Ishikawa (cell line): ENCODE data around the gene EHMT2.

Experiments used
- EP300 ChIP-seq: IDR thresholded peaks from 2 replicates; pipeline ENCODE4 v1.6.1; 2012; ENCODE audit warnings: borderline replicate concordance
- FOXM1 ChIP-seq: IDR thresholded peaks from 2 replicates; pipeline ENCODE4 v1.6.1; 2012; ENCODE audit warnings: low read depth, borderline replicate concordance
- TAF1 ChIP-seq: IDR thresholded peaks from 2 replicates; pipeline ENCODE4 v1.6.1; 2012; ENCODE audit warnings: low read depth, mild to moderate bottlenecking
- TCF12 ChIP-seq: IDR thresholded peaks from 2 replicates; pipeline ENCODE4 v1.6.1; 2012; ENCODE audit warnings: low read depth
- TF ChIP-seq, protein P1 (sequence below): IDR thresholded peaks from 2 replicates; pipeline ENCODE4 v1.6.1; 2012
- TF ChIP-seq, protein P2 (sequence below): IDR thresholded peaks from 2 replicates; pipeline ENCODE4 v1.6.1; 2012

DNA sequence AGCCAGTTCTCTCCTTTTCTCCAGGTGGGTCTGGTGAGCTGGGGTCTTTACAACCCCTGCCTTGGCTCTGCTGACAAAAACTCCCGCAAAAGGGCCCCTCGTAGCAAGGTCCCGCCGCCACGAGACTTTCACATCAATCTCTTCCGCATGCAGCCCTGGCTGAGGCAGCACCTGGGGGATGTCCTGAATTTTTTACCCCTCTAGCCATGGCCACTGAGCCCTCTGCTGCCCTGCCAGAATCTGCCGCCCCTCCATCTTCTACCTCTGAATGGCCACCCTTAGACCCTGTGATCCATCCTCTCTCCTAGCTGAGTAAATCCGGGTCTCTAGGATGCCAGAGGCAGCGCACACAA is 47.6 kb upstream of the EHMT2 start:
- TF ChIP-seq, protein P1, sequence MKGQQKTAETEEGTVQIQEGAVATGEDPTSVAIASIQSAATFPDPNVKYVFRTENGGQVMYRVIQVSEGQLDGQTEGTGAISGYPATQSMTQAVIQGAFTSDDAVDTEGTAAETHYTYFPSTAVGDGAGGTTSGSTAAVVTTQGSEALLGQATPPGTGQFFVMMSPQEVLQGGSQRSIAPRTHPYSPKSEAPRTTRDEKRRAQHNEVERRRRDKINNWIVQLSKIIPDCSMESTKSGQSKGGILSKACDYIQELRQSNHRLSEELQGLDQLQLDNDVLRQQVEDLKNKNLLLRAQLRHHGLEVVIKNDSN: no peak
- TF ChIP-seq EP300: no peak
- no peak for TF ChIP-seq FOXM1
- no peak for TF ChIP-seq TAF1
- TF ChIP-seq TCF12: no peak
- TF ChIP-seq, protein P2, sequence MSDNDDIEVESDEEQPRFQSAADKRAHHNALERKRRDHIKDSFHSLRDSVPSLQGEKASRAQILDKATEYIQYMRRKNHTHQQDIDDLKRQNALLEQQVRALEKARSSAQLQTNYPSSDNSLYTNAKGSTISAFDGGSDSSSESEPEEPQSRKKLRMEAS: no peak
